ENCODE data around the gene TMEM169.

TMEM169 gene

GRCh38 chr2:216146573-216146972 lies 64.9 kb downstream of the TMEM169 start:
- no peaks in the 10 kb centered on the region for H3K4me1 ChIP-seq
- H3K4me2 ChIP-seq (ENCODE audit: low read length): no peak overlapping the region
- no peaks in the 10 kb centered on the region for H3K27me3 ChIP-seq (ENCODE audit: control insufficient read depth, insufficient read depth, low read length)
- H3K79me2 ChIP-seq: peaks cover 10% of the 10 kb centered on the region
- H3K27ac ChIP-seq: no peak overlapping the region
- no peak for TF ChIP-seq CTCF (IDR thresholded peaks at IDR 0.05)
- no peak overlapping the region for H2AFZ ChIP-seq
- H3K4me3 ChIP-seq (ENCODE audit: low read depth, low read length): no peak overlapping the region
- H3K9me3 ChIP-seq (ENCODE audit: control insufficient read depth, low read length): no peaks in the 10 kb centered on the region
- no peak overlapping the region for H3K9ac ChIP-seq
- no peaks in the 10 kb centered on the region for H3K36me3 ChIP-seq (ENCODE audit: control insufficient read depth, insufficient read depth, low read length)

GRCh38 chr2:216147172-216148131 lies 65.7 kb downstream of the TMEM169 start:
- Histone ChIP-seq H3K4me3 (ENCODE audit: low read depth, low read length) (no peak overlapping the region), H3K4me2 (ENCODE audit: low read length) (no peak overlapping the region), H3K9ac (no peak overlapping the region), H2AFZ (no peak overlapping the region), H3K36me3 (ENCODE audit: control insufficient read depth, insufficient read depth, low read length) (no peaks in the 10 kb centered on the region), H3K27ac (no peak overlapping the region), H3K79me2 (peaks cover 11% of the 10 kb centered on the region), H3K4me1 (no peaks in the 10 kb centered on the region), H3K27me3 (ENCODE audit: control insufficient read depth, insufficient read depth, low read length) (no peaks in the 10 kb centered on the region), H3K9me3 (ENCODE audit: control insufficient read depth, low read length) (no peaks in the 10 kb centered on the region)
- no peak for TF ChIP-seq CTCF (IDR thresholded peaks at IDR 0.05)

GRCh38 chr2:216148983-216149382 lies 67.3 kb downstream of the TMEM169 start:
- Histone ChIP-seq H3K27me3 (ENCODE audit: control insufficient read depth, insufficient read depth, low read length) (no peaks in the 10 kb centered on the region), H3K4me2 (ENCODE audit: low read length) (no peak overlapping the region), H2AFZ (no peak overlapping the region), H3K9me3 (ENCODE audit: control insufficient read depth, low read length) (no peaks in the 10 kb centered on the region), H3K4me3 (ENCODE audit: low read depth, low read length) (no peak overlapping the region), H3K4me1 (no peaks in the 10 kb centered on the region), H3K36me3 (ENCODE audit: control insufficient read depth, insufficient read depth, low read length) (no peaks in the 10 kb centered on the region), H3K9ac (no peak overlapping the region), H3K27ac (no peak overlapping the region), H3K79me2 (peaks cover 11% of the 10 kb centered on the region)
- no peak for TF ChIP-seq CTCF (IDR thresholded peaks at IDR 0.05)

- H3K36me3 ChIP-seq (ENCODE audit: control insufficient read depth, insufficient read depth, low read length): no peaks in the 10 kb centered on the region
- peaks cover 10% of the 10 kb centered on the region for H3K79me2 ChIP-seq
- H3K27ac ChIP-seq: no peak overlapping the region
- TF ChIP-seq CTCF (IDR thresholded peaks at IDR 0.05): no peak
- no peaks in the 10 kb centered on the region for H3K9me3 ChIP-seq (ENCODE audit: control insufficient read depth, low read length)
- no peak overlapping the region for H3K4me2 ChIP-seq (ENCODE audit: low read length)
- H2AFZ ChIP-seq: no peak overlapping the region
- H3K9ac ChIP-seq: no peak overlapping the region
- no peak overlapping the region for H3K4me3 ChIP-seq (ENCODE audit: low read depth, low read length)
- no peaks in the 10 kb centered on the region for H3K4me1 ChIP-seq
- H3K27me3 ChIP-seq (ENCODE audit: control insufficient read depth, insufficient read depth, low read length): no peaks in the 10 kb centered on the region
Observed at GRCh38 chr2:216149741-216150140, 68.0 kb downstream of the TMEM169 start.
